Measurements from ENCODE around the gene CHD3. TPM values are rescaled to one million over a fixed set of nuclear protein-coding genes. Genes with fewer than 3 reads are reported as not detected.
A peak's percentile ranks its signal among the peaks of the same experiment; 100 is the strongest.

The CHD3 gene
- total and polyA plus RNA-seq, 2 of the 13 experiments (the other 11 are each of a cell fraction or from before 2014, with no cell fraction given): 2.7 to 3.7 TPM

- Histone ChIP-seq H3K4me2 (ENCODE audit: low read depth, low read length) (no peak overlapping the region), H3K36me3 (replicated peaks in 1 of 2; ENCODE audit: control insufficient read depth in 1 of 2, insufficient read depth in 2 of 2, low read length in 2 of 2) (peaks cover 42 to 55% of the 10 kb centered on the region in 2 experiments), H3K9ac (ENCODE audit: insufficient read depth, low read depth, low read length) (no peak overlapping the region), H4K20me1 (ENCODE audit: insufficient read depth, low read length) (peaks cover 24% of the 10 kb centered on the region), H3K27me3 (ENCODE audit: control insufficient read depth in 1 of 2, insufficient read depth in 2 of 2, low read length in 2 of 2) (no peaks in the 10 kb centered on the region), H3K4me3 (replicated peaks in 1 of 3; ENCODE audit: insufficient read depth in 1 of 3, low read depth in 2 of 3, low read length in 3 of 3) (no peak overlapping the region), H2AFZ (ENCODE audit: low read length) (no peak overlapping the region), H3K27ac (ENCODE audit: extremely low read length, insufficient read depth, low read length) (no peak overlapping the region), H3K4me1 (ENCODE audit: insufficient read depth, low read length) (peaks cover 9% of the 10 kb centered on the region), H3K9me3 (ENCODE audit: low read length) (no peaks in the 10 kb centered on the region), H3K79me2 (ENCODE audit: insufficient read depth, low read length) (peaks cover 18% of the 10 kb centered on the region)
- DNase-seq (ENCODE audit: low spot score) (no peak), FAIRE-seq (no peak), ATAC-seq (no peak)
- WGBS (ENCODE audit: low lambda C conversion rate): 97% methylated on average over 16 of the region's 21 CpGs
- BruUV-seq (replicated peaks): no TSS peak
- CTCF ChIA-PET (ENCODE audit: low intra/inter-chr PET ratio, low total read pairs): no interaction called here
- POLR2A ChIA-PET: interaction anchor here (1.8 to 2.2 kb wide), 2 partner anchors 13 to 16 kb away, joined by 5 read pairs; no protein-coding TSS in a partner anchor
- TF ChIP-seq POLR2A (IDR thresholded peaks at IDR 0.05; ENCODE audit: insufficient read depth in 1 of 2, low read depth in 2 of 2, low read length in 2 of 2) (0 out of 4 replicates have a peak, but pooled peaks of 1 of the 2 experiments have one; percentile 33), HNRNPK (IDR thresholded peaks at IDR 0.05; ENCODE audit: low read depth, low read length, poor library complexity, severe bottlenecking) (peak; percentile 52), ZNF274 (CRISPR knock-in tag; IDR thresholded peaks at IDR 0.05) (no peak)
- intact Hi-C loops (cut with micrococcal nuclease; ENCODE audit: unreplicated experiment) (no loop called here), in situ Hi-C loops (cut with HindIII; ENCODE audit: extremely low pct_ligation_motif_present, low pct_unique_long_range_greater_than_20kb) (loop anchor here (10.0 kb wide), 1 partner anchor 274 kb away; the partner anchor contains the start of gene CD68)
Measured at GRCh38 chr17:7848739-7849129, 39.9 kb upstream of the CHD3 start.

- Histone ChIP-seq H2AFZ (ENCODE audit: low read length) (no peak overlapping the region), H3K27me3 (ENCODE audit: control insufficient read depth in 1 of 2, insufficient read depth in 2 of 2, low read length in 2 of 2) (no peaks in the 10 kb centered on the region), H3K9ac (ENCODE audit: insufficient read depth, low read depth, low read length) (no peak overlapping the region), H3K4me3 (replicated peaks in 1 of 3; ENCODE audit: insufficient read depth in 1 of 3, low read depth in 2 of 3, low read length in 3 of 3) (no peak overlapping the region), H3K4me2 (ENCODE audit: low read depth, low read length) (no peak overlapping the region), H3K27ac (ENCODE audit: extremely low read length, insufficient read depth, low read length) (no peak overlapping the region), H4K20me1 (ENCODE audit: insufficient read depth, low read length) (peaks cover 22% of the 10 kb centered on the region), H3K4me1 (ENCODE audit: insufficient read depth, low read length) (peaks cover 9% of the 10 kb centered on the region), H3K9me3 (ENCODE audit: low read length) (no peaks in the 10 kb centered on the region), H3K36me3 (replicated peaks in 1 of 2; ENCODE audit: control insufficient read depth in 1 of 2, insufficient read depth in 2 of 2, low read length in 2 of 2) (peaks cover 42 to 55% of the 10 kb centered on the region in 2 experiments), H3K79me2 (ENCODE audit: insufficient read depth, low read length) (peaks cover 15% of the 10 kb centered on the region)
- POLR2A ChIA-PET: interaction anchor here (1.5 to 2.2 kb wide), 2 partner anchors 12 to 14 kb away, joined by 5 read pairs; no protein-coding TSS in a partner anchor
- intact Hi-C loops (cut with micrococcal nuclease; ENCODE audit: unreplicated experiment): no loop called here
- in situ Hi-C loops (cut with HindIII; ENCODE audit: extremely low pct_ligation_motif_present, low pct_unique_long_range_greater_than_20kb): loop anchor here (10.0 kb wide), 1 partner anchor 274 kb away; the partner anchor contains the start of gene CD68
- BruUV-seq (replicated peaks): no TSS peak
- ATAC-seq: no peak
- DNase-seq (ENCODE audit: low spot score): no peak
- CTCF ChIA-PET (ENCODE audit: low intra/inter-chr PET ratio, low total read pairs): no interaction called here
- 95% methylated on average over 22 of the region's 35 CpGs for WGBS (ENCODE audit: low lambda C conversion rate)
- FAIRE-seq: no peak
- TF ChIP-seq ZFYVE20 (CRISPR knock-in tag; IDR thresholded peaks at IDR 0.05; ENCODE audit: borderline replicate concordance, low read depth) (no peak), RBFOX2 (IDR thresholded peaks at IDR 0.05; ENCODE audit: low read depth, low read length) (peak; percentile 81), TEAD3 (CRISPR knock-in tag; optimal IDR thresholded peaks at IDR 0.05; ENCODE audit: borderline replicate concordance) (no peak), SYNCRIP (IDR thresholded peaks at IDR 0.05; ENCODE audit: insufficient read depth, low read depth, low read length) (no peak), DR1 (CRISPR knock-in tag; IDR thresholded peaks at IDR 0.05) (no peak), ZNF280B (CRISPR knock-in tag; IDR thresholded peaks at IDR 0.05; ENCODE audit: borderline replicate concordance) (no peak), TEAD2 (CRISPR knock-in tag; IDR thresholded peaks at IDR 0.05) (no peak), ZSCAN20 (CRISPR knock-in tag; IDR thresholded peaks at IDR 0.05; ENCODE audit: borderline replicate concordance) (no peak), ARID4A (CRISPR knock-in tag; IDR thresholded peaks at IDR 0.05; ENCODE audit: borderline replicate concordance) (no peak)
Measured at GRCh38 chr17:7849130-7849750, 39.3 kb upstream of the CHD3 start.
